H1 (cell line): ENCODE results near the gene AGBL5.

Experiments used
- MAFK ChIP-seq: IDR thresholded peaks from 2 replicates; pipeline ENCODE4 v1.6.1; 2012; ENCODE audit warnings: low read depth, mild to moderate bottlenecking, improper control_type of control experiment, low read length
- POLR2A ChIP-seq, 2 experiments: IDR thresholded peaks; 1 replicate in 1 of 2; 2 replicates in 1 of 2; pipeline ENCODE4 v1.6.1; 2011; ENCODE audit warnings: low read depth in 2 of 2, low read length in 2 of 2, mild to moderate bottlenecking in 2 of 2; ENCODE audit errors: control extremely low read depth in 1 of 2
- POLR2AphosphoS5 ChIP-seq: IDR thresholded peaks from 2 replicates; pipeline ENCODE4 v1.6.1; 2011; ENCODE audit warnings: low read depth, low read length
- SIN3A ChIP-seq, 2 experiments: IDR thresholded peaks in 1 of 2; conservative IDR thresholded peaks in 1 of 2; 2 replicates each; pipeline ENCODE4 v1.6.1; 2011 to 2012; ENCODE audit warnings: low read length in 2 of 2, improper control_type of control experiment in 1 of 2, low read depth in 1 of 2, mild to moderate bottlenecking in 1 of 2
- SRF ChIP-seq: IDR thresholded peaks from 2 replicates; pipeline ENCODE4 v1.6.1; 2011; ENCODE audit warnings: mild to moderate bottlenecking, low read depth, low read length, moderate library complexity
- TBP ChIP-seq: IDR thresholded peaks from 2 replicates; pipeline ENCODE4 v1.6.1; 2011; ENCODE audit warnings: low read depth, low read length, improper control_type of control experiment
- ZNF274 ChIP-seq: IDR thresholded peaks from 2 replicates; pipeline ENCODE4 v1.7.0; 2012; ENCODE audit warnings: low read length, borderline replicate concordance; ENCODE audit errors: extremely low read depth
- TF ChIP-seq, protein P1 (sequence below): IDR thresholded peaks from 2 replicates; pipeline ENCODE4 v1.6.1; 2011; ENCODE audit warnings: low read depth, mild to moderate bottlenecking, low read length; ENCODE audit not compliant: insufficient read depth
- TF ChIP-seq, protein P2 (sequence below), 3 experiments: IDR thresholded peaks; 1 replicate in 2 of 3; 2 replicates in 1 of 3; pipeline versions ENCODE4 v1.5.1 to v1.6.1; 2011; ENCODE audit warnings: low read length in 3 of 3, mild to moderate bottlenecking in 3 of 3, inconsistent platforms in 2 of 3, low read depth in 1 of 3, moderate library complexity in 1 of 3; ENCODE audit not compliant: insufficient read depth in 1 of 3; ENCODE audit errors: control extremely low read depth in 1 of 3
- TF ChIP-seq, protein P3 (sequence below): IDR thresholded peaks from 2 replicates; pipeline ENCODE4 v1.6.1; 2012; ENCODE audit warnings: inconsistent platforms

DNA sequence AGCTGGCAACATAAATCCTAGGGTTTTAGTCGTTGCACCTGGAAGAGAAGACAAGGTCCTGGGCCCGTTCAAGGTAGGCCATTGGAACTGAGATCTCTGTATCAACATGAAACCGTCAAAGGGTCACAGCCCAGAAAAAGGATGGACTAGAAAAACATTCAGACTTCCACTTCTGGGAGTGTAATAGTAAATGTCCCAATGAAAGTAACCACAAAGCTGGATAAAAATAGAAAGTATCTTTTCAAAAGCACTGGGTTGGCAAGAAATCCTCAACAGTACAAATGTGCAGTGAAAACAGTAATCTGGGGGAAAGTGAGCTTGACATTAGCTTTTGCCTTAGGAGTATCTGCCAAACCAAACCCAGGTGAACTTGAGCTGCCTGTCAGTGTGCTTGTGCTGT is 54.5 kb downstream of the AGBL5 start:
- TF ChIP-seq, protein P1, sequence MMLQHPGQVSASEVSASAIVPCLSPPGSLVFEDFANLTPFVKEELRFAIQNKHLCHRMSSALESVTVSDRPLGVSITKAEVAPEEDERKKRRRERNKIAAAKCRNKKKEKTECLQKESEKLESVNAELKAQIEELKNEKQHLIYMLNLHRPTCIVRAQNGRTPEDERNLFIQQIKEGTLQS: no peak
- TF ChIP-seq, protein P2, sequence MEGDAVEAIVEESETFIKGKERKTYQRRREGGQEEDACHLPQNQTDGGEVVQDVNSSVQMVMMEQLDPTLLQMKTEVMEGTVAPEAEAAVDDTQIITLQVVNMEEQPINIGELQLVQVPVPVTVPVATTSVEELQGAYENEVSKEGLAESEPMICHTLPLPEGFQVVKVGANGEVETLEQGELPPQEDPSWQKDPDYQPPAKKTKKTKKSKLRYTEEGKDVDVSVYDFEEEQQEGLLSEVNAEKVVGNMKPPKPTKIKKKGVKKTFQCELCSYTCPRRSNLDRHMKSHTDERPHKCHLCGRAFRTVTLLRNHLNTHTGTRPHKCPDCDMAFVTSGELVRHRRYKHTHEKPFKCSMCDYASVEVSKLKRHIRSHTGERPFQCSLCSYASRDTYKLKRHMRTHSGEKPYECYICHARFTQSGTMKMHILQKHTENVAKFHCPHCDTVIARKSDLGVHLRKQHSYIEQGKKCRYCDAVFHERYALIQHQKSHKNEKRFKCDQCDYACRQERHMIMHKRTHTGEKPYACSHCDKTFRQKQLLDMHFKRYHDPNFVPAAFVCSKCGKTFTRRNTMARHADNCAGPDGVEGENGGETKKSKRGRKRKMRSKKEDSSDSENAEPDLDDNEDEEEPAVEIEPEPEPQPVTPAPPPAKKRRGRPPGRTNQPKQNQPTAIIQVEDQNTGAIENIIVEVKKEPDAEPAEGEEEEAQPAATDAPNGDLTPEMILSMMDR (IDR thresholded peaks at IDR 0.05; ENCODE audit: control extremely low read depth in 1 of 3, insufficient read depth in 1 of 3, low read depth in 1 of 3, low read length in 3 of 3): no peak
- TF ChIP-seq TBP (no peak), SIN3A (conservative IDR thresholded peaks at IDR 0.05 in 1 of 2, IDR thresholded peaks at IDR 0.05 in 1 of 2; ENCODE audit: low read depth in 1 of 2, low read length in 2 of 2) (no peak), SRF (no peak), ZNF274 (no peak), MAFK (no peak), POLR2A (IDR thresholded peaks at IDR 0.05; ENCODE audit: control extremely low read depth in 1 of 2, low read depth in 2 of 2, low read length in 2 of 2) (no peak), POLR2AphosphoS5 (no peak)
- TF ChIP-seq, protein P3, sequence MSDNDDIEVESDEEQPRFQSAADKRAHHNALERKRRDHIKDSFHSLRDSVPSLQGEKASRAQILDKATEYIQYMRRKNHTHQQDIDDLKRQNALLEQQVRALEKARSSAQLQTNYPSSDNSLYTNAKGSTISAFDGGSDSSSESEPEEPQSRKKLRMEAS: no peak
